IMR-90 (cell line): ENCODE measurements around the gene PRKCH. TPM values are rescaled to one million over a fixed set of nuclear protein-coding genes. Genes with fewer than 3 reads are reported as not detected.
A peak's percentile ranks its signal among the peaks of the same experiment; 100 is the strongest.

Experiments
- ATAC-seq: fragments of 200-7000 bp; cut with Tn5 transposase; 2 replicates; pipeline ENCODE4 v1.9.1; 2020; ENCODE audit warnings: low read depth, mild to moderate bottlenecking, moderate library complexity
- BruUV-seq: library from RNA; stranded (reverse); fragments of 400-500 nt; replicated peaks from 2 replicates; lab custom pipeline; 2021; lab: Mats Ljungman, UMichigan
- CTCF ChIA-PET: fragments of 300-600 bp; formaldehyde crosslinking; extraction: SDS; loops from one replicate; lab custom pipeline; 2021; ENCODE audit warnings: antibody characterized with exemption; lab: Yijun Ruan, JAX
- POLR2A ChIA-PET: fragments of 300-600 bp; sonication (Branson Sonifier 250); formaldehyde crosslinking; loops from one replicate; lab custom pipeline; 2022; ENCODE audit warnings: antibody characterized with exemption; ENCODE audit not compliant: unreplicated experiment; lab: Charles Lee
- DNase-seq: peaks from one replicate; pipeline ENCODE4 v3.0.0; 2013
- H2AFZ ChIP-seq: replicated peaks from 2 replicates; pipeline ENCODE3; 2013; ENCODE audit warnings: low read length, mild to moderate bottlenecking; ENCODE audit not compliant: poor library complexity
- H2AK5ac ChIP-seq: 2 replicates; pipeline ENCODE4 v1.6.1; 2013; ENCODE audit warnings: low read depth, low read length, inconsistent platforms
- H2AK9ac ChIP-seq: replicated peaks from 2 replicates; pipeline ENCODE3; 2013; ENCODE audit warnings: mild to moderate bottlenecking, low read depth, low read length, moderate library complexity; ENCODE audit not compliant: poor library complexity
- H2BK120ac ChIP-seq: 2 replicates; pipeline ENCODE4 v1.6.1; 2013; ENCODE audit warnings: low read depth, low read length, inconsistent platforms
- H2BK15ac ChIP-seq: 3 replicates; pipeline ENCODE4 v1.6.1; 2013; ENCODE audit warnings: low read depth, low read length, inconsistent platforms
- H2BK20ac ChIP-seq: 2 replicates; pipeline ENCODE4 v1.6.1; 2013; ENCODE audit warnings: low read depth, mild to moderate bottlenecking, inconsistent platforms, low read length, moderate library complexity
- H2BK5ac ChIP-seq: 2 replicates; pipeline ENCODE4 v1.6.1; 2013; ENCODE audit warnings: mild to moderate bottlenecking, low read depth, low read length, inconsistent platforms; ENCODE audit not compliant: poor library complexity, severe bottlenecking
- H3K14ac ChIP-seq: replicated peaks from 2 replicates; pipeline ENCODE4 v1.6.1; 2013; ENCODE audit warnings: low read depth, low read length, inconsistent platforms
- H3K18ac ChIP-seq: 2 replicates; pipeline ENCODE4 v1.6.1; 2013; ENCODE audit warnings: low read depth, low read length, control low read depth
- H3K23ac ChIP-seq: 2 replicates; pipeline ENCODE4 v1.6.1; 2013; ENCODE audit warnings: low read depth, low read length, inconsistent platforms
- H3K27ac ChIP-seq: 2 replicates; pipeline ENCODE4 v1.5.1; 2013; ENCODE audit warnings: mild to moderate bottlenecking, control low read depth, low read length; ENCODE audit not compliant: insufficient read depth
- H3K27me3 ChIP-seq: 2 replicates; pipeline ENCODE4 v1.6.1; 2013; ENCODE audit warnings: low read length; ENCODE audit not compliant: control insufficient read depth, insufficient read depth
- H3K36me3 ChIP-seq: 2 replicates; pipeline ENCODE4 v1.6.1; 2013; ENCODE audit warnings: low read length, mixed read lengths; ENCODE audit not compliant: control insufficient read depth, insufficient read depth
- H3K4ac ChIP-seq: 2 replicates; pipeline ENCODE4 v1.6.1; 2013; ENCODE audit warnings: low read depth, low read length, inconsistent platforms
- H3K4me1 ChIP-seq: 2 replicates; pipeline ENCODE4 v1.6.1; 2013; ENCODE audit warnings: low read length, mixed read lengths; ENCODE audit not compliant: control insufficient read depth, insufficient read depth
- H3K4me2 ChIP-seq: 2 replicates; pipeline ENCODE4 v1.6.1; 2013; ENCODE audit warnings: low read depth, mild to moderate bottlenecking, control low read depth, low read length, moderate library complexity
- H3K4me3 ChIP-seq: 2 replicates; pipeline ENCODE4 v1.5.1; 2013; ENCODE audit warnings: low read depth, mild to moderate bottlenecking, control low read depth, low read length, moderate library complexity; ENCODE audit not compliant: insufficient read depth
- H3K56ac ChIP-seq: 2 replicates; pipeline ENCODE4 v1.6.1; 2013; ENCODE audit warnings: low read length, inconsistent platforms; ENCODE audit not compliant: insufficient read depth; ENCODE audit errors: extremely low read depth
- H3K79me1 ChIP-seq, 2 experiments: 2 replicates each; pipeline ENCODE4 v1.6.1; 2013; ENCODE audit warnings: low read length in 2 of 2, inconsistent platforms in 1 of 2, low read depth in 1 of 2
- H3K9ac ChIP-seq: 2 replicates; pipeline ENCODE4 v1.6.1; 2013; ENCODE audit warnings: low read depth, low read length, control low read depth
- H3K9me1 ChIP-seq: 2 replicates; pipeline ENCODE4 v1.6.1; 2013; ENCODE audit warnings: low read length, inconsistent platforms; ENCODE audit not compliant: insufficient read depth
- H3K9me3 ChIP-seq: 2 replicates; pipeline ENCODE4 v1.6.1; 2013; ENCODE audit warnings: low read length; ENCODE audit not compliant: control insufficient read depth, insufficient read depth
- H4K20me1 ChIP-seq: 2 replicates; pipeline ENCODE4 v1.6.1; 2013; ENCODE audit warnings: low read length, inconsistent platforms; ENCODE audit not compliant: insufficient read depth
- H4K5ac ChIP-seq: 2 replicates; pipeline ENCODE4 v1.6.1; 2013; ENCODE audit warnings: mild to moderate bottlenecking, low read depth, low read length, control low read depth
- H4K8ac ChIP-seq, 2 experiments: 2 replicates each; pipeline ENCODE4 v1.6.1; 2013; ENCODE audit warnings: low read depth in 2 of 2, low read length in 2 of 2, control low read depth in 1 of 2, inconsistent platforms in 1 of 2
- H4K91ac ChIP-seq: 2 replicates; pipeline ENCODE4 v1.6.1; 2013; ENCODE audit warnings: low read depth, low read length, inconsistent platforms; ENCODE audit not compliant: insufficient read depth
- BHLHE40 ChIP-seq: fragments of 150-350 bp; IDR thresholded peaks from 2 replicates; pipeline ENCODE4 v1.6.1; 2016; ENCODE audit warnings: mild to moderate bottlenecking, low read depth, low read length
- CEBPB ChIP-seq: IDR thresholded peaks from 2 replicates; pipeline ENCODE4 v1.6.1; 2012; ENCODE audit warnings: low read depth, low read length, improper control_type of control experiment
- FOS ChIP-seq: fragments of 150-350 bp; IDR thresholded peaks from 2 replicates; pipeline ENCODE4 v1.6.1; 2016; ENCODE audit warnings: low read depth, low read length
- MAFK ChIP-seq: IDR thresholded peaks from 2 replicates; pipeline ENCODE4 v1.6.1; 2012; ENCODE audit warnings: low read depth, low read length, improper control_type of control experiment
- MAZ ChIP-seq: IDR thresholded peaks from 2 replicates; pipeline ENCODE4 v1.6.1; 2012; ENCODE audit warnings: low read depth, mild to moderate bottlenecking, low read length, improper control_type of control experiment, moderate library complexity, borderline replicate concordance
- MXI1 ChIP-seq: IDR thresholded peaks from 2 replicates; pipeline ENCODE4 v1.6.1; 2012; ENCODE audit warnings: low read depth, mild to moderate bottlenecking, low read length, moderate library complexity, borderline replicate concordance
- RAD21 ChIP-seq: IDR thresholded peaks from 2 replicates; pipeline ENCODE4 v1.6.1; 2012; ENCODE audit warnings: low read length, improper control_type of control experiment
- RFX5 ChIP-seq: IDR thresholded peaks from 2 replicates; pipeline ENCODE4 v1.8.0; 2012; ENCODE audit warnings: low read depth, mild to moderate bottlenecking, low read length, moderate library complexity
- USF2 ChIP-seq: fragments of 150-350 bp; IDR thresholded peaks from 2 replicates; pipeline ENCODE4 v1.6.1; 2017; ENCODE audit warnings: mild to moderate bottlenecking, antibody characterized with exemption, low read length, low read depth
- WGBS, 2 experiments: methylation state at CpG; one replicate each; pipeline versions ENCODE4 v1.1.5 to v1.1.7; 2013; ENCODE audit warnings: missing lambda C conversion rate in 2 of 2; ENCODE audit not compliant: insufficient read length in 1 of 2; ENCODE audit errors: extremely low coverage in 2 of 2; 5-methylcytosine and 5-hydroxymethylcytosine counted together
- dilution Hi-C: fragments of 300-500 bp; cut with HindIII; formaldehyde crosslinking; loops from one replicate; pipeline ENCODE4 v1.14.3; 2018; ENCODE audit warnings: low sequenced_read_pairs; ENCODE audit not compliant: unreplicated experiment
- in situ Hi-C: fragments of 300-500 bp; cut with MboI; formaldehyde crosslinking; loops from 3 replicates; pipeline ENCODE4 v1.14.3; 2019; ENCODE audit warnings: low sequenced_read_pairs, inconsistent platforms, mixed read lengths
- intact Hi-C: fragments of 100-400 bp; cut with micrococcal nuclease; formaldehyde crosslinking; loops from 2 replicates; pipeline ENCODE4 v1.10.0; 2022
- polyA plus RNA-seq, 3 experiments: library from polyadenylated mRNA; depleted of rRNA; stranded (reverse); fragments of >200 nt; gene quantifications; 2 replicates each; pipeline ENCODE4 v1.2.3, GENCODE V29; 2012; ENCODE audit warnings: low replicate concordance in 1 of 3
- total RNA-seq: library from RNA; depleted of rRNA; stranded (reverse); fragments of >200 nt; gene quantifications from 2 replicates; pipeline ENCODE4 v1.2.3, GENCODE V29; 2012

The PRKCH gene
- total and polyA plus RNA-seq, 2 of the 4 experiments (the other 2 are of a cell fraction) = 1.6 to 2.3 TPM

- H4K91ac ChIP-seq = peak overlapping the region; percentile 81
- H2BK120ac ChIP-seq = peak overlapping the region; percentile 82
- DNase-seq (peak; percentile 98), ATAC-seq (peak; percentile 27)
- 0% methylated on average over 1 of the region's 9 CpGs; no CpG with 5 or more reads in 1 of the 2 experiments for WGBS, 2 experiments
- H3K23ac ChIP-seq = peak overlapping the region; percentile 65
- TF ChIP-seq RAD21 (no peak), BHLHE40 (peak; percentile 98), MAZ (0 out of 2 replicates have a peak, but pooled peaks have one; percentile 25), MXI1 (0 out of 2 replicates have a peak, but pooled peaks have one; percentile 51), FOS (peak; percentile 81), RFX5 (no peak), CEBPB (peak; percentile 91), USF2 (peak; percentile 68), MAFK (peak; percentile 72)
- no peaks in the 10 kb centered on the region for H3K36me3 ChIP-seq
- peak overlapping the region; percentile 78 for H3K14ac ChIP-seq
- peaks cover 25% of the 10 kb centered on the region for H3K9me1 ChIP-seq
- H2BK15ac ChIP-seq = peak overlapping the region; percentile 77; the same call in 2 of the 3 replicates
- peaks cover 41% of the 10 kb centered on the region for H3K4me1 ChIP-seq
- H3K4me2 ChIP-seq = no peak overlapping the region
- ChIA-PET CTCF (interaction anchor here (0.9 kb wide), 1 partner anchor 9 kb away, joined by 3 read pairs; no protein-coding TSS in a partner anchor), POLR2A (no interaction called here)
- H2BK20ac ChIP-seq = peak overlapping the region; percentile 81
- peak overlapping the region; percentile 95 for H2AK5ac ChIP-seq
- no peaks in the 10 kb centered on the region for H3K27me3 ChIP-seq
- H3K27ac ChIP-seq = peak overlapping the region; percentile 53
- H3K4me3 ChIP-seq = no peak overlapping the region
- no peak overlapping the region; the same call in 1 of the 2 replicates for H3K9ac ChIP-seq
- no TSS peak for BruUV-seq
- peak overlapping the region; percentile 45 to 82 for H4K8ac ChIP-seq
- no peak overlapping the region for H3K56ac ChIP-seq
- H3K18ac ChIP-seq = peak overlapping the region; percentile 55
- H3K9me3 ChIP-seq = no peaks in the 10 kb centered on the region
- H2BK5ac ChIP-seq = peak overlapping the region; percentile 97
- peak overlapping the region; percentile 58 for H2AFZ ChIP-seq
- intact Hi-C loops (loop anchor here (1.0 to 5.0 kb wide), 2 partner anchors 34 to 51 kb away; no protein-coding TSS in a partner anchor), dilution Hi-C loops (no loop called here), in situ Hi-C loops (no loop called here)
- H3K4ac ChIP-seq = peak overlapping the region; percentile 78
- H4K20me1 ChIP-seq = no peaks in the 10 kb centered on the region
- H4K5ac ChIP-seq = peak overlapping the region; percentile 19; the same call in 1 of the 2 replicates
- peaks cover 3 to 6% of the 10 kb centered on the region in 2 experiments; a peak in 3 of 4 replicates for H3K79me1 ChIP-seq
- H2AK9ac ChIP-seq = peak overlapping the region; percentile 81
Measured at GRCh38 chr14:61528591-61529021, 207.2 kb downstream of the PRKCH start.
